Measurements from ENCODE around the gene MMAB.

MMAB gene

DNA sequence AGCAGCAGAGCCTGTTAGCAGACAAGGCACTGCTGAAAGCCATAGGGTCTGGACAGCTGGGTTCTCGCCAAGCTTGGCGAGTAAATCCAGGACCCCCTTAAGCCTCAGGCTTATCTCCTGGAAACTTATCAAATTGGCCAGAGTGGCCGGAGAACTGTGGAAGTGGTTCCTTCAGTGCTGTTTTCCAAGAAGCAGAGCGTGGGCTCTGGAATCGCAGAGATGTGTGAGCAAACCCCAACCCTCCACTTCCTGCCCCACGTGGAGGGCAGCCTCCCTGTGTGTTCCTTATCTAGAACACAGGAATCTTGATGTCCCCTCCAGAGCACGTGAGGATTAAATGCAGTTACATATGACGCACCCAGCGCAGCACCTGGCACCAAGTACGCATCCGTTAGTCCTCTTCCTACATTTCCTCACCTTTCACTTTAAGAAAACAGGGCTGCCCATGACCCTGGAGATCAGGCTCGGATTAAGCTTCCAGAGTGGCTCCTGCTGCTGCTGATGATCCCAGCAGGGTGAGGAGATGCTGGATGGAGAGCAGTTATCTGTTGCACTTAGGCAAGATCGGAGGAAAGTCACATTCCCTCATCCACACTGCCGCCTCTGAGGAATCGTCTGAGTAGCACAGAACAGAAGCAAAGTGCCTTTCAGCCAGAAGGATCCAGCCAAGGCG, 35.0 kb downstream of the MMAB start:
- DNase-seq (ENCODE audit: low spot score), result no peak
- WGBS, 2 donors (ENCODE audit: extremely low coverage in 2 of 2, insufficient read length in 2 of 2, insufficient replicate concordance in 1 of 2), result no CpG with 5 or more reads among the region's 16 CpGs

DNA sequence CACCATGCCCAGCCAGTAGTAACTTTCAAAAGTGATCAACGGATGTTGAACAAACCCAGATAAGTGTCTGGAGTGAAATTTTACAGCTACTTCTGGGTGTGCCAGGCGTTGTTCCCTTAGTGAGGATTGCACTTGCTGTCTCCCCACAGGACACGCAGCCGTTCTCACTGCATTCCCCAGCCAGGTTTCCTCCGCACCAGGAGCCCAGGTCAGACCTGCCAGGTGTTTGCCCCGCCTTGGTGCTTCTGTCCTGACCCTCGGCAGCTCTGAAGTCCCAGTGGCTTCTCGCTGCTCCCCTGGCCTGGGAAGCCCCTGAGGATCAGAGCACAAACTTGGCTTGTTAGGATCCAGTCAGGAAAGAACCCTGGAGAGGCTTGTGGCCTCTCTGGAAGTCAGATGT, 36.2 kb downstream of the MMAB start:
- H3K4me3 ChIP-seq (ENCODE audit: low read length in 2 of 2), result no peak overlapping the region
- no peak overlapping the region for H3K4me2 ChIP-seq (ENCODE audit: insufficient read depth, low read length, poor library complexity, severe bottlenecking)
- H3K27ac ChIP-seq (replicated peaks; ENCODE audit: low read length), result no peak overlapping the region
- no peaks in the 10 kb centered on the region for H3K9me3 ChIP-seq (replicated peaks in 1 of 2; ENCODE audit: control insufficient read depth in 2 of 2, insufficient read depth in 1 of 2, low read depth in 1 of 2, low read length in 2 of 2)
- no peak overlapping the region for H2AFZ ChIP-seq (ENCODE audit: low read length)
- H3K27me3 ChIP-seq (ENCODE audit: control insufficient read depth in 3 of 3, insufficient read depth in 3 of 3, low read depth in 1 of 3, low read length in 3 of 3), result no peaks in the 10 kb centered on the region
- H4K91ac ChIP-seq (ENCODE audit: low read depth, low read length, poor library complexity), result no peak overlapping the region
- no peak for DNase-seq (ENCODE audit: low spot score)
- no peak overlapping the region for H3K23ac ChIP-seq (ENCODE audit: low read depth, low read length, poor library complexity)
- no peak overlapping the region for H4K8ac ChIP-seq (ENCODE audit: low read depth, low read length)
- no peaks in the 10 kb centered on the region for H3K79me1 ChIP-seq (ENCODE audit: low read depth, low read length)
- no peak overlapping the region for H3K4ac ChIP-seq (ENCODE audit: low read length)
- no peaks in the 10 kb centered on the region for H3K4me1 ChIP-seq (ENCODE audit: control insufficient read depth in 2 of 2, insufficient read depth in 1 of 2, low read depth in 1 of 2, low read length in 2 of 2)
- H2BK120ac ChIP-seq (ENCODE audit: low read depth, low read length), result no peak overlapping the region
- WGBS, 2 donors (ENCODE audit: extremely low coverage in 2 of 2, insufficient read length in 2 of 2, insufficient replicate concordance in 1 of 2), result no CpG with 5 or more reads among the region's 8 CpGs
- H3K36me3 ChIP-seq (replicated peaks in 1 of 2; ENCODE audit: control insufficient read depth in 2 of 2, insufficient read depth in 2 of 2, low read length in 2 of 2), result peaks cover 4 to 42% of the 10 kb centered on the region in 2 donors
- H2BK12ac ChIP-seq (ENCODE audit: low read length), result no peak overlapping the region
- H2AK5ac ChIP-seq (ENCODE audit: low read depth, low read length), result no peak overlapping the region
- no peak overlapping the region for H2BK5ac ChIP-seq (ENCODE audit: low read length)
- no peak overlapping the region for H3K9ac ChIP-seq (ENCODE audit: low read depth, low read length, poor library complexity)
- no peak overlapping the region for H2BK15ac ChIP-seq (ENCODE audit: low read length)
- no peak overlapping the region for H3K14ac ChIP-seq (ENCODE audit: low read length)
- no peak overlapping the region for H3K18ac ChIP-seq (ENCODE audit: low read length)

More for the DNA sequence above, 35.0 kb downstream of the MMAB start:
- no peak overlapping the region for H2AFZ ChIP-seq (ENCODE audit: low read length)
- no peak overlapping the region for H3K14ac ChIP-seq (ENCODE audit: low read length)
- H3K4me3 ChIP-seq (ENCODE audit: low read length in 2 of 2), result no peak overlapping the region
- peaks cover 4 to 31% of the 10 kb centered on the region in 2 donors for H3K36me3 ChIP-seq (replicated peaks in 1 of 2; ENCODE audit: control insufficient read depth in 2 of 2, insufficient read depth in 2 of 2, low read length in 2 of 2)
- no peak overlapping the region for H2BK120ac ChIP-seq (ENCODE audit: low read depth, low read length)
- H2AK5ac ChIP-seq (ENCODE audit: low read depth, low read length), result no peak overlapping the region
- no peak overlapping the region for H4K91ac ChIP-seq (ENCODE audit: low read depth, low read length, poor library complexity)
- no peaks in the 10 kb centered on the region for H3K9me3 ChIP-seq (replicated peaks in 1 of 2; ENCODE audit: control insufficient read depth in 2 of 2, insufficient read depth in 1 of 2, low read depth in 1 of 2, low read length in 2 of 2)
- H4K8ac ChIP-seq (ENCODE audit: low read depth, low read length), result no peak overlapping the region
- no peak overlapping the region for H3K4me2 ChIP-seq (ENCODE audit: insufficient read depth, low read length, poor library complexity, severe bottlenecking)
- H3K4me1 ChIP-seq (ENCODE audit: control insufficient read depth in 2 of 2, insufficient read depth in 1 of 2, low read depth in 1 of 2, low read length in 2 of 2), result no peaks in the 10 kb centered on the region
- no peaks in the 10 kb centered on the region for H3K27me3 ChIP-seq (ENCODE audit: control insufficient read depth in 3 of 3, insufficient read depth in 3 of 3, low read depth in 1 of 3, low read length in 3 of 3)
- H3K9ac ChIP-seq (ENCODE audit: low read depth, low read length, poor library complexity), result peak overlapping the region; percentile 53
- no peaks in the 10 kb centered on the region for H3K79me1 ChIP-seq (ENCODE audit: low read depth, low read length)
- H3K18ac ChIP-seq (ENCODE audit: low read length), result no peak overlapping the region
- H2BK5ac ChIP-seq (ENCODE audit: low read length), result no peak overlapping the region
- H3K23ac ChIP-seq (ENCODE audit: low read depth, low read length, poor library complexity), result no peak overlapping the region
- no peak overlapping the region for H3K27ac ChIP-seq (replicated peaks; ENCODE audit: low read length)
- H3K4ac ChIP-seq (ENCODE audit: low read length), result no peak overlapping the region
- H2BK15ac ChIP-seq (ENCODE audit: low read length), result no peak overlapping the region
- no peak overlapping the region for H2BK12ac ChIP-seq (ENCODE audit: low read length)

DNA sequence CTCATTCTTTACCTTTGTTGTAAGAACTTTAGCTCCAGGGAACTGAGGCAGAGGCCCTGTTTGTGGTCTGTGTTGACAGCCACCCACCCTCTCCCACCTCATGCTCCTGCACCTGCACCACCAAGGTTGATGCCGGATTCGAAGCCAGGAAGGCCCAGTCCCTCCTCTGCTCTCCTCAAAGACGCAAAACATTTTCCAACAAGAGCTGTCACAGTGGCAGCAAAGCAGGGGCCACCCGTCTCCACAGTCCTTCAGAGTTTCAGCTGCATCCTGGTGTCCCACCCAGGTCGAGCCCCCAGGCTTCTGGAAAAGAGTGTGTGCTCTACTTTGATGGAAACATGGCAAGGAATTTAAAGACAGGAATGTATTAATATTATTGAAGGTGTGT, 37.4 kb downstream of the MMAB start:
- Histone ChIP-seq H4K91ac (ENCODE audit: low read depth, low read length, poor library complexity) (no peak overlapping the region), H4K8ac (ENCODE audit: low read depth, low read length) (no peak overlapping the region), H2BK5ac (ENCODE audit: low read length) (no peak overlapping the region), H3K27me3 (ENCODE audit: control insufficient read depth in 3 of 3, insufficient read depth in 3 of 3, low read depth in 1 of 3, low read length in 3 of 3) (no peaks in the 10 kb centered on the region), H2AK5ac (ENCODE audit: low read depth, low read length) (no peak overlapping the region), H3K4ac (ENCODE audit: low read length) (no peak overlapping the region), H3K4me3 (ENCODE audit: low read length in 2 of 2) (no peak overlapping the region), H2AFZ (ENCODE audit: low read length) (no peak overlapping the region), H3K4me2 (ENCODE audit: insufficient read depth, low read length, poor library complexity, severe bottlenecking) (no peak overlapping the region), H3K18ac (ENCODE audit: low read length) (no peak overlapping the region), H3K36me3 (replicated peaks in 1 of 2; ENCODE audit: control insufficient read depth in 2 of 2, insufficient read depth in 2 of 2, low read length in 2 of 2) (peaks cover 4 to 54% of the 10 kb centered on the region in 2 donors), H2BK120ac (ENCODE audit: low read depth, low read length) (no peak overlapping the region), H2BK12ac (ENCODE audit: low read length) (no peak overlapping the region), H2BK15ac (ENCODE audit: low read length) (no peak overlapping the region), H3K79me1 (ENCODE audit: low read depth, low read length) (no peaks in the 10 kb centered on the region), H3K23ac (ENCODE audit: low read depth, low read length, poor library complexity) (no peak overlapping the region), H3K9me3 (replicated peaks in 1 of 2; ENCODE audit: control insufficient read depth in 2 of 2, insufficient read depth in 1 of 2, low read depth in 1 of 2, low read length in 2 of 2) (no peaks in the 10 kb centered on the region), H3K4me1 (ENCODE audit: control insufficient read depth in 2 of 2, insufficient read depth in 1 of 2, low read depth in 1 of 2, low read length in 2 of 2) (peaks cover 0 to 2% of the 10 kb centered on the region in 2 donors), H3K9ac (ENCODE audit: low read depth, low read length, poor library complexity) (no peak overlapping the region), H3K27ac (replicated peaks; ENCODE audit: low read length) (no peak overlapping the region), H3K14ac (ENCODE audit: low read length) (no peak overlapping the region)
- no CpG with 5 or more reads among the region's 5 CpGs for WGBS, 2 donors (ENCODE audit: extremely low coverage in 2 of 2, insufficient read length in 2 of 2, insufficient replicate concordance in 1 of 2)
- DNase-seq (ENCODE audit: low spot score), result no peak

DNA sequence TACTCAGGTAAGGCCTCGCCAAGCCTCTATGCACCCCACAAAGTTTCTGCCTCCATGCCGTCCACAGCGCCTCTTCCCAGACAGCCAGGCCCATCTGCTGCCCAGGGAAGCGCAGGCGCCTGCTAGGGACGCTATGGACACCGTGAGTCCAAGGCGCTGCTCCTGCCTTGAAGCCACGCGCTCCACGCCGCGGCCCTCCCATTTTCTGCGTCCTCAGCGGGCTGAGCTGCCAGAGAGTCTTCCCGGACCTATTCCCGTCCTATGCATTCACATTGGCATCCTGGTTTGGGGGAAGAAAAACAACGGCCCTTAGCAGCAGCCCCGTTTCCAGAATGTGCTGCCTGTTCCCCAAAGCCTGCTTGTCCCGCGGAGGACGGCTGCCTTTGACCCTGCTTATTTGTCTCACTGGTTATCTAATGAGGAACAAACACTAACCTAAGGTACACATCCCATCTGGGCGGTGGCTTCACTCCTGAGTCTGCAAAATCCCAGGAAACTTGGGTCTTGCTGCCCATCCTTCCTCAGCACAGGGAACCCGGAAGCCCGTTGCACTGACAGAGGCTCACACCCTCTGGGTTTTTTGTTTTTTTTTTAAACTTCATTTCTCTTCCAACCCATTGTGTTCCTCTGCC, 38.0 kb downstream of the MMAB start:
- Histone ChIP-seq H2BK15ac (ENCODE audit: low read length) (no peak overlapping the region), H3K9ac (ENCODE audit: low read depth, low read length, poor library complexity) (no peak overlapping the region)

More for the DNA sequence above, 38.0 kb downstream of the MMAB start:
- Histone ChIP-seq H3K18ac (ENCODE audit: low read length) (no peak overlapping the region), H4K8ac (ENCODE audit: low read depth, low read length) (no peak overlapping the region), H3K14ac (ENCODE audit: low read length) (no peak overlapping the region), H3K27ac (replicated peaks; ENCODE audit: low read length) (no peak overlapping the region), H3K23ac (ENCODE audit: low read depth, low read length, poor library complexity) (peak overlapping the region; percentile 28), H2BK12ac (ENCODE audit: low read length) (no peak overlapping the region), H3K4me1 (ENCODE audit: control insufficient read depth in 2 of 2, insufficient read depth in 1 of 2, low read depth in 1 of 2, low read length in 2 of 2) (peaks cover 0 to 6% of the 10 kb centered on the region in 2 donors), H3K79me1 (ENCODE audit: low read depth, low read length) (no peaks in the 10 kb centered on the region), H2AK5ac (ENCODE audit: low read depth, low read length) (no peak overlapping the region), H3K36me3 (replicated peaks in 1 of 2; ENCODE audit: control insufficient read depth in 2 of 2, insufficient read depth in 2 of 2, low read length in 2 of 2) (peaks cover 4 to 59% of the 10 kb centered on the region in 2 donors), H3K9me3 (replicated peaks in 1 of 2; ENCODE audit: control insufficient read depth in 2 of 2, insufficient read depth in 1 of 2, low read depth in 1 of 2, low read length in 2 of 2) (no peaks in the 10 kb centered on the region), H3K4me2 (ENCODE audit: insufficient read depth, low read length, poor library complexity, severe bottlenecking) (no peak overlapping the region), H3K27me3 (ENCODE audit: control insufficient read depth in 3 of 3, insufficient read depth in 3 of 3, low read depth in 1 of 3, low read length in 3 of 3) (no peaks in the 10 kb centered on the region), H3K4ac (ENCODE audit: low read length) (no peak overlapping the region), H2BK5ac (ENCODE audit: low read length) (peak overlapping the region; percentile 11), H4K91ac (ENCODE audit: low read depth, low read length, poor library complexity) (no peak overlapping the region), H3K4me3 (ENCODE audit: low read length in 2 of 2) (no peak overlapping the region), H2AFZ (ENCODE audit: low read length) (no peak overlapping the region), H2BK120ac (ENCODE audit: low read depth, low read length) (no peak overlapping the region)
- DNase-seq (ENCODE audit: low spot score), result no peak
- no CpG with 5 or more reads among the region's 25 CpGs for WGBS, 2 donors (ENCODE audit: extremely low coverage in 2 of 2, insufficient read length in 2 of 2, insufficient replicate concordance in 1 of 2)
